Gastrocnemius medialis (tissue), 4 donors: ENCODE data around the gene LOXL3.

Source experiments
- POLR2A ChIP-seq, 2 donors: fragments of 450-650 bp; IDR thresholded peaks; one replicate each; pipeline ENCODE4 v1.6.1; 2017; ENCODE audit warnings: antibody characterized with exemption in 2 of 2, mild to moderate bottlenecking in 2 of 2, moderate library complexity in 2 of 2
- TF ChIP-seq, protein P1 (sequence below), 5 experiments: fragments of 450-650 bp in 3 of 5; fragments of 200-600 bp in 2 of 5; sonication (generic) in 2 of 5; IDR thresholded peaks in 4 of 5; conservative IDR thresholded peaks in 1 of 5; 1 replicate in 4 of 5; 2 replicates in 1 of 5; pipeline ENCODE4 v1.5.1; 2016 to 2019; ENCODE audit warnings: antibody characterized with exemption in 5 of 5, mild to moderate bottlenecking in 3 of 5, moderate library complexity in 3 of 5

DNA sequence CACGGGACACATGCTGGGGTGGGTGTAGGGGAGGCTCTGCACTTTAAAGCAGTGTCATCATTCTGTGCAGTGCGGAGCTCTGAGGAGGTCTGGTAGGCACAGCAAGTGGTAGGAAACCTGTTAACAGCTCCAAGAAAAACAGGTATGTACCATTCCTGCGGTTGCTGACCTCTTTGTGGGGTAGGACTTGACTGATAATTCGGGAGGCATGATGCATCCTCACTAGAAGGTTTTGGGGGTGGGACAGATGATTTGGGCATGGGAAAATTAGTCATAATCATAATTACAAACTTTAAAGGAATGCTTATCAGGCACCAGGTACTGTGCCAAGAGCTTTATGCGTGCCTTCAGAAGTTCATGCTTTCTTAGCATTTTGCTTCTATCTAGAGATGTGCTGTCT, 10.5 kb upstream of the LOXL3 start:
- no peak for TF ChIP-seq POLR2A (IDR thresholded peaks at IDR 0.05)
- TF ChIP-seq, protein P1, sequence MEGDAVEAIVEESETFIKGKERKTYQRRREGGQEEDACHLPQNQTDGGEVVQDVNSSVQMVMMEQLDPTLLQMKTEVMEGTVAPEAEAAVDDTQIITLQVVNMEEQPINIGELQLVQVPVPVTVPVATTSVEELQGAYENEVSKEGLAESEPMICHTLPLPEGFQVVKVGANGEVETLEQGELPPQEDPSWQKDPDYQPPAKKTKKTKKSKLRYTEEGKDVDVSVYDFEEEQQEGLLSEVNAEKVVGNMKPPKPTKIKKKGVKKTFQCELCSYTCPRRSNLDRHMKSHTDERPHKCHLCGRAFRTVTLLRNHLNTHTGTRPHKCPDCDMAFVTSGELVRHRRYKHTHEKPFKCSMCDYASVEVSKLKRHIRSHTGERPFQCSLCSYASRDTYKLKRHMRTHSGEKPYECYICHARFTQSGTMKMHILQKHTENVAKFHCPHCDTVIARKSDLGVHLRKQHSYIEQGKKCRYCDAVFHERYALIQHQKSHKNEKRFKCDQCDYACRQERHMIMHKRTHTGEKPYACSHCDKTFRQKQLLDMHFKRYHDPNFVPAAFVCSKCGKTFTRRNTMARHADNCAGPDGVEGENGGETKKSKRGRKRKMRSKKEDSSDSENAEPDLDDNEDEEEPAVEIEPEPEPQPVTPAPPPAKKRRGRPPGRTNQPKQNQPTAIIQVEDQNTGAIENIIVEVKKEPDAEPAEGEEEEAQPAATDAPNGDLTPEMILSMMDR (IDR thresholded peaks at IDR 0.05 in 4 of 5, conservative IDR thresholded peaks at IDR 0.05 in 1 of 5): no peak
